VCaP (cell line): ENCODE data around the gene GPC3.

Source experiments
- H3K27ac ChIP-seq: fragments of 450-650 bp; 2 replicates; pipeline ENCODE4 v1.5.1; 2017
- TF ChIP-seq, protein P1 (sequence below): fragments of 450-650 bp; conservative IDR thresholded peaks from 2 replicates; pipeline ENCODE4 v1.5.1; 2017; ENCODE audit warnings: mild to moderate bottlenecking, moderate library complexity

Gene GPC3

DNA sequence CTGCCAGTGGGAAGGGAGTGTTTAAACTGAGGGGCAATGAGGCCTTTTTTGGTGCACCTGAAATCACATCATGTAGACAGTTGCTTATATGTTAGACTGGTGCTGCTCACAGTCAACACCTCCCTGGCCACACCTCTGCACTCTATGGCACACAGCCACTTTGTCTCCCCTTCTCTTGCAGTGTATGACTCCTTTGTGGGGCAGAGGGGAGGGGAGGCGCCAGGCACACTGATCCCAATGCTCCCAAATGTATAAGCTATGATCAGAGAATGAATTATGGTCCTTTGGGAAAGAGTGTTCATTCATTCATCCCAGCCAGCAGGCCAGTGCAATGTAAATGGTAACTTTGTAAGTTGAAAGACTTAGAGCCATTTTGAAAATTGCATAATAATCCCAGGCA lies 4.6 kb upstream of the GPC3 start:
- H3K27ac ChIP-seq: no peak overlapping the region
- TF ChIP-seq, protein P1, sequence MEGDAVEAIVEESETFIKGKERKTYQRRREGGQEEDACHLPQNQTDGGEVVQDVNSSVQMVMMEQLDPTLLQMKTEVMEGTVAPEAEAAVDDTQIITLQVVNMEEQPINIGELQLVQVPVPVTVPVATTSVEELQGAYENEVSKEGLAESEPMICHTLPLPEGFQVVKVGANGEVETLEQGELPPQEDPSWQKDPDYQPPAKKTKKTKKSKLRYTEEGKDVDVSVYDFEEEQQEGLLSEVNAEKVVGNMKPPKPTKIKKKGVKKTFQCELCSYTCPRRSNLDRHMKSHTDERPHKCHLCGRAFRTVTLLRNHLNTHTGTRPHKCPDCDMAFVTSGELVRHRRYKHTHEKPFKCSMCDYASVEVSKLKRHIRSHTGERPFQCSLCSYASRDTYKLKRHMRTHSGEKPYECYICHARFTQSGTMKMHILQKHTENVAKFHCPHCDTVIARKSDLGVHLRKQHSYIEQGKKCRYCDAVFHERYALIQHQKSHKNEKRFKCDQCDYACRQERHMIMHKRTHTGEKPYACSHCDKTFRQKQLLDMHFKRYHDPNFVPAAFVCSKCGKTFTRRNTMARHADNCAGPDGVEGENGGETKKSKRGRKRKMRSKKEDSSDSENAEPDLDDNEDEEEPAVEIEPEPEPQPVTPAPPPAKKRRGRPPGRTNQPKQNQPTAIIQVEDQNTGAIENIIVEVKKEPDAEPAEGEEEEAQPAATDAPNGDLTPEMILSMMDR: no peak

DNA sequence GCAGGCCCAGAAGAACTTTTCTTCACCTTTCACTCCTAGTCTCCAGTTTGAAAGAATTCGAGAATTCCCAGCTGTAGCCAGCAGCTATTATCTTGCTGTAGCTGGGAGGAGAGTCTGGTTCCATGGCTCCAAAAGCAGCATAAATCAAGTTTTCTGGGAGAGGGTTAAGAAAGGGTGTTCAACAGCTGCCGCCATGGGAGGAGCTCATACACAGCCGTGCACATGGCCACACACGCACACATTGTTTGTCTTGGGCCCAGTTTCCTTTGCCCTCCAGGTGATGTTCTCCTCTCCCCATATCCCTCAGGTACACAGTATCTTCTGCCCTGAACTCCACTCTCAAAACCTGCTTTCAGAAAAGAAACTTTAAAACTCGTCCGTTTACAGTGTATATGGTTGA lies 4.1 kb upstream of the GPC3 start:
- no peak overlapping the region for H3K27ac ChIP-seq
- TF ChIP-seq, protein P1: no peak

DNA sequence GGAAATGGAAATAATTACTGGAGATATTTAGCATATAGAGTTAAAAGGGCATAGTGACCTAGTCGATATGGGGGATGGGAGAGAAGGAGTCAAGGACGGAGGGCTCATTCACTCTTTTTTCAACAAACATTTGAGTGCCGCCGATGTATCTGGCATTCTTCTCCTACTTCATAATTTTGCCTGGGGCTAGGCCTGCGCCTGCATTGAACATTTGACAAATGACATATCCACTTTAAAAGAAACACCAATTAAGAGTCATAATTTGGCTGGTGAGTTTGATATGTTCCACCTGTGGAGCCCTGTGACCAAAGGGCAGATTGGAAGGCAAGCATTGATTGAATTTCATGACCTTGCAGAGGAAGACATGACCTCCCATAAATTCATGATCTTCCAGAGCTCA lies 2.6 kb upstream of the GPC3 start:
- H3K27ac ChIP-seq: no peak overlapping the region
- TF ChIP-seq, protein P1: no peak

DNA sequence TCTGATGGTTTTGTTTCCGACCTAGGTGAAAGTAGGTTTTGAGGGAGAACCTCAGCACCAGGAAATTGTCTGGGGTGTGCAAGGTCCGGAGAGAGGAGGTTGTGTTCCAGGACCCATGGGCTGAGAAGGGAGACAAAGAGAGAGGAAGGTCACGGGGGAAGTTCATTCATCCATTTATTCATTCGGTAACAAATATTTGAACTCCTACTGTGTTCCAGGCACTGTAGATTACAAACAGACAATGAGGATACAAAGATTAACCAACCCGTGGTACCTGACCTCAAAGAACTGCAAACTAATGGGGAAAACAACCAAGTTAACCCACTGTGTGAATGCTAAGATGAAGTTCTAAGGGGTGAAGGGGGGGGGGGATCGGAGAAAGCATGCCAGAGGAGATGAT lies 1.8 kb upstream of the GPC3 start:
- H3K27ac ChIP-seq: no peak overlapping the region
- TF ChIP-seq, protein P1: no peak

DNA sequence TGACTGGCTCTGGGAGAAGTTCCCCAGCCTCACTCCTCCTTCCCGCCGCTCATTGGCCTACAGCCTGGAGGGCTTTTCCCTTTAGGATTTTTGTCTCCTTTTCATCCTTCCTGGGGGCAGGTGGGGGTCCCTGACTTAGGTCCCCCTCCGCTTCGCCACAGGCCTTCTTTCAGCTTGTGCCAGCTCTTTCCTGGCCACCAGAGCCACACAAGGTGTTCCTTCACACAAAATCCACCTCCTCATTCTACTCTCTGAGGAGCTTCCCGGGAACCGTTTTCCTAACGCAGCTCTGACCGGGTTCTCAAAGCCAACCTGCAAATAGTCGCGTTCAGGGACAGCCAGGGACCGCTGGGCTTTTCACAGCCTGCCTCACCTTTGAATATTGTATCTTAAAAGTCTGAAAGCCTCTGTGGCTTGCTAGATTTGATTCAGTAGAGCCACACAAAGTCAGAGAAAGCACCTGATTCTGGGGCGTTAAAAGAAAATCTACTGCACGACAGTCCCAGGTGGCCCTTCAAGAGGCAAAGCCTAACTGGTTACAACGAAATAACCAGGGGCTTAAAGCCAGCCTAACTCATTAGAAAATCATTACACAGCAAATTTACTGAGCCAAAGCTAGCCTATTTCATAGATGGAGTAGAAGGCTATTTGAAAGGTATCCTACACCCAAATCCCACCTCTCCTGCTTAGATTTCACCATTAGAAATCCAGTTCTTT lies 731 bp upstream of the GPC3 start:
- peak overlapping the region; percentile 13; the same call in 1 of the 2 replicates for H3K27ac ChIP-seq
- TF ChIP-seq, protein P1: no peak

DNA sequence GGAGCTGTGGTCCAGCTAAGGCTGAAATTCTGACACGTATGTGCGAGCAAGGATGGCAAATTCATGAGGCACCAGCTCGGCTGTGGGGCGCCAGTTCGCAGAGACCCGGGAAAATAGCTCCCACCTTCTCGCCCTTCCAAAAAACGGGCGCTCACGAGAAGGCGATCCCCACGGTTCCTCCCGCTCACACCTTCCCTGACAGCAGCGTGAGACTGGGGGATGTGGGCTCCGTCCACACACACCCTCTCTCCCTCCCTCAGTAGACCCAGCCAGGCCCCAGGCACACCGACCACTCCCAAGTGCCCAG lies 584 bp downstream of the GPC3 start:
- H3K27ac ChIP-seq: no peak overlapping the region
- TF ChIP-seq, protein P1: no peak

DNA sequence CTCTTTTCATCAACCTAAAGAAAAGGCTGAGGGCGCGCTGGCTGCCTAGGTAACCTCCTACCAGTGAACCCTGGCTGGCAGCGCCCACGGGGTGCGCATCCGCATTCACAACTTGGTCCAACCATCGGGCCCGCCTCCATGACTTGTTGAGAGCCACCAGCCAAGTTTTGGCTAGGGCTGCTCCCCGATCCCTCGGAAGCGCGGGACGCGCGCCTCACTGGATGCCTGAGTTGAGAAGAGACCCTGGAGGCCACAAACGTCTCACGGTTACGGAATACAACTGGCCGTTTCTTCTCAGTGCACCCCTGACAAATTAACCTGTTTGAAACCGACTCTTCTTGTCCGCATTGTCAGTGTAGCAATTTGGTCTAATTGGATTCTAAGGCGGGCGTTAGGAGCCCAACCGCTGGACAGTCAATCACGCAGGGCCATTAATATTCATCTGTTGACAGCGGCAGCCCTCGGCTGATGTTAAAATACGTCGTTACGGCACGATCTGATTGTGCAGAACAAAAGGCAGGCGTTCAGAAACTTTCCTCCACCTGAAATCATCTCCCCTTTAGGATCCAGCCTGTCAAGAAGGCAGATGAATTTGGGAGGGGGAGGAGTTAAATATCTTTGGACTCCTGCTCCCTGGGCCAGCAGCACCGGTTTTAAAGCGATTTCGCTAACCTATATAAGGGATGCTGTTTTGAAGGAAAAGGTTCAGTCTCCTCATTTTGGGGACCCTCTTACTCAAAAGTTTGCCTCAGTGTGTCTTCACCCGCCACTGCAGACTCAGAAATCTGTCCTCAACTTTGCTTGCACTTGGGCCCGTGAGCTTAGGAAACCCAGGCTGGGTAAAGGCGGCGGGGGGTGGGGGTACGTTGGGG lies 1.2 kb downstream of the GPC3 start:
- TF ChIP-seq, protein P1: no peak
- no peak overlapping the region for H3K27ac ChIP-seq
